SK-N-SH (cell line): Measurements from ENCODE around the gene CAPN7.

Source experiments
- CTCF ChIP-seq: fragments of 200-600 bp; sonication (generic); IDR thresholded peaks from 2 replicates; pipeline ENCODE4 v1.6.1; 2017; ENCODE audit warnings: antibody characterized with exemption, mild to moderate bottlenecking, moderate library complexity
- EP300 ChIP-seq, 2 experiments: IDR thresholded peaks; 2 replicates each; pipeline versions ENCODE4 v1.4.0 to v1.6.1; 2012; ENCODE audit warnings: borderline replicate concordance in 1 of 2, low read depth in 1 of 2, low read length in 1 of 2
- EZH2phosphoT487 ChIP-seq: fragments of 200-600 bp; sonication (generic); IDR thresholded peaks from 2 replicates; pipeline ENCODE4 v1.6.1; 2017; ENCODE audit warnings: low read depth, mixed run types, mild to moderate bottlenecking, antibody characterized with exemption, moderate library complexity, borderline replicate concordance
- POLR2AphosphoS5 ChIP-seq: IDR thresholded peaks from 2 replicates; pipeline ENCODE4 v1.6.1; 2012; ENCODE audit warnings: low read depth, low read length
- RAD21 ChIP-seq: IDR thresholded peaks from 2 replicates; pipeline ENCODE4 v1.6.1; 2012; ENCODE audit warnings: mild to moderate bottlenecking, low read length
- RXRA ChIP-seq: IDR thresholded peaks from 2 replicates; pipeline ENCODE4 v1.4.0; 2012; ENCODE audit warnings: low read depth, mild to moderate bottlenecking, borderline replicate concordance
- TAF1 ChIP-seq: IDR thresholded peaks from 2 replicates; pipeline ENCODE4 v1.6.1; 2012; ENCODE audit warnings: low read depth, mild to moderate bottlenecking, low read length, moderate library complexity, borderline replicate concordance

- TF ChIP-seq CTCF (no peak), EP300 (IDR thresholded peaks at IDR 0.05; ENCODE audit: borderline replicate concordance in 1 of 2, low read depth in 1 of 2, low read length in 1 of 2) (no peak), EZH2phosphoT487 (no peak), TAF1 (no peak), POLR2AphosphoS5 (no peak), RAD21 (no peak), RXRA (no peak)
Measured at GRCh38 chr3:15159501-15160136, 46.4 kb upstream of the CAPN7 start.
